ENCODE measurements around the gene CYSLTR2. TPM values are rescaled to one million over a fixed set of nuclear protein-coding genes. Genes with fewer than 3 reads are reported as not detected.
"Not testable (repeated sequence)": the region's sequence is repeated elsewhere in the genome, so short reads cannot be mapped to it uniquely, and the experiment has no call there.

CYSLTR2 gene
- total RNA-seq, 1 experiment from 2014 or later, result not detected

DNA sequence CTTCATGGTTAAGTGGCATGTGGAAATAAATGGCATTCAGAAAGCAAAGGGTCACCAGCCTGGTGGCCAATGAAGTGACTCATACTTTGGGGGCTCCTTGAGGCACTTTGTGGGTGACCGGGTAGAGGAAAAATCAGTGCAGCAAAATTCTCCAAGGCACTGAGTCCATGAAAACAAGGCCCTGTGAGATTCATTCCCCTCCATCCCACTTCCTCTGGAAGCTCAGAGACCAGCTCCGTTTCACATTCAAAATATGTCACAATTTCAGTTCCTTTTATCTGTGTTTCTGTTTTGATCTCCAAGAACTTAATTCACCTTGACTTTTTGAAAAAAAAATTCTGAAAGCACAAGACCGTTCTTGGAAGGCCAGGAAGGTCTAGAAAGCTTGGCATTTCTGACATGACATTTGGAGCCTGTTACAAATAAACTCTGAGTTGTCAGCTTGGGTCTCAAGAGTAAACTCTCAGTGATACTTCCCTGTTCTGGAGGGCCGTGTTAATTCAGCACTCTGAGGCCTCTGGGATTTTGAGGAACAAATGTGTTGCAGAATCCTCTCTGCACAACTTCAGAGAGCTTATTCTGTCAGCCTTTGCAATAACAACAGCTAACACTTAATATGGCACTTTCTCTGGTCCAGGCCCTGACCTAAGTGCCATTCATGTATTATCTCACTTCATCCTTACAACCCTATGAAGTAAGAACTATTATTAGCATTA lies 6.8 kb downstream of the CYSLTR2 start:
- no TSS peak for BruUV-seq (replicated peaks)
- no peak for DNase-seq
- Mint-ChIP-seq H3K4me3 (ENCODE audit: low read depth, unreplicated experiment) (no peak overlapping the region), H3K9me3 (ENCODE audit: low read depth, unreplicated experiment) (peaks cover 2% of the 10 kb centered on the region), H3K27me3 (ENCODE audit: unreplicated experiment) (no peaks in the 10 kb centered on the region), H3K27ac (ENCODE audit: unreplicated experiment) (no peak overlapping the region), H3K36me3 (ENCODE audit: insufficient read depth, unreplicated experiment) (no peaks in the 10 kb centered on the region), H3K4me1 (ENCODE audit: low read depth, unreplicated experiment) (no peaks in the 10 kb centered on the region)
- CTCF ChIA-PET, result no interaction called here
- intact Hi-C loops (cut with micrococcal nuclease; ENCODE audit: unreplicated experiment), result no loop called here
- TF ChIP-seq, protein P1, sequence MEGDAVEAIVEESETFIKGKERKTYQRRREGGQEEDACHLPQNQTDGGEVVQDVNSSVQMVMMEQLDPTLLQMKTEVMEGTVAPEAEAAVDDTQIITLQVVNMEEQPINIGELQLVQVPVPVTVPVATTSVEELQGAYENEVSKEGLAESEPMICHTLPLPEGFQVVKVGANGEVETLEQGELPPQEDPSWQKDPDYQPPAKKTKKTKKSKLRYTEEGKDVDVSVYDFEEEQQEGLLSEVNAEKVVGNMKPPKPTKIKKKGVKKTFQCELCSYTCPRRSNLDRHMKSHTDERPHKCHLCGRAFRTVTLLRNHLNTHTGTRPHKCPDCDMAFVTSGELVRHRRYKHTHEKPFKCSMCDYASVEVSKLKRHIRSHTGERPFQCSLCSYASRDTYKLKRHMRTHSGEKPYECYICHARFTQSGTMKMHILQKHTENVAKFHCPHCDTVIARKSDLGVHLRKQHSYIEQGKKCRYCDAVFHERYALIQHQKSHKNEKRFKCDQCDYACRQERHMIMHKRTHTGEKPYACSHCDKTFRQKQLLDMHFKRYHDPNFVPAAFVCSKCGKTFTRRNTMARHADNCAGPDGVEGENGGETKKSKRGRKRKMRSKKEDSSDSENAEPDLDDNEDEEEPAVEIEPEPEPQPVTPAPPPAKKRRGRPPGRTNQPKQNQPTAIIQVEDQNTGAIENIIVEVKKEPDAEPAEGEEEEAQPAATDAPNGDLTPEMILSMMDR (IDR thresholded peaks at IDR 0.05; ENCODE audit: unreplicated experiment), result no peak

- H3K27ac Mint-ChIP-seq (ENCODE audit: unreplicated experiment), result no peak overlapping the region
- BruUV-seq (replicated peaks), result no TSS peak
- H3K4me3 Mint-ChIP-seq (ENCODE audit: low read depth, unreplicated experiment), result no peak overlapping the region
- TF ChIP-seq, protein P1 (IDR thresholded peaks at IDR 0.05; ENCODE audit: unreplicated experiment), result no peak
- no peaks in the 10 kb centered on the region for H3K4me1 Mint-ChIP-seq (ENCODE audit: low read depth, unreplicated experiment)
- no peaks in the 10 kb centered on the region for H3K27me3 Mint-ChIP-seq (ENCODE audit: unreplicated experiment)
- intact Hi-C loops (cut with micrococcal nuclease; ENCODE audit: unreplicated experiment), result no loop called here
- DNase-seq, result no peak
- CTCF ChIA-PET, result no interaction called here
- H3K36me3 Mint-ChIP-seq (ENCODE audit: insufficient read depth, unreplicated experiment), result no peaks in the 10 kb centered on the region
- H3K9me3 Mint-ChIP-seq (ENCODE audit: low read depth, unreplicated experiment), result peaks cover 3% of the 10 kb centered on the region
Observed at GRCh38 chr13:48661107-48661506, 7.4 kb downstream of the CYSLTR2 start.

GRCh38 chr13:48662226-48662625 lies 8.5 kb downstream of the CYSLTR2 start:
- H3K27me3 Mint-ChIP-seq (ENCODE audit: unreplicated experiment), result no peaks in the 10 kb centered on the region
- H3K4me3 Mint-ChIP-seq (ENCODE audit: low read depth, unreplicated experiment), result no peak overlapping the region
- TF ChIP-seq, protein P1 (IDR thresholded peaks at IDR 0.05; ENCODE audit: unreplicated experiment), result no peak
- BruUV-seq (replicated peaks), result no TSS peak
- H3K27ac Mint-ChIP-seq (ENCODE audit: unreplicated experiment), result no peak overlapping the region
- H3K9me3 Mint-ChIP-seq (ENCODE audit: low read depth, unreplicated experiment), result peaks cover 8% of the 10 kb centered on the region
- H3K4me1 Mint-ChIP-seq (ENCODE audit: low read depth, unreplicated experiment), result no peaks in the 10 kb centered on the region
- no peak for DNase-seq
- CTCF ChIA-PET, result no interaction called here
- intact Hi-C loops (cut with micrococcal nuclease; ENCODE audit: unreplicated experiment), result no loop called here
- H3K36me3 Mint-ChIP-seq (ENCODE audit: insufficient read depth, unreplicated experiment), result no peaks in the 10 kb centered on the region

DNA sequence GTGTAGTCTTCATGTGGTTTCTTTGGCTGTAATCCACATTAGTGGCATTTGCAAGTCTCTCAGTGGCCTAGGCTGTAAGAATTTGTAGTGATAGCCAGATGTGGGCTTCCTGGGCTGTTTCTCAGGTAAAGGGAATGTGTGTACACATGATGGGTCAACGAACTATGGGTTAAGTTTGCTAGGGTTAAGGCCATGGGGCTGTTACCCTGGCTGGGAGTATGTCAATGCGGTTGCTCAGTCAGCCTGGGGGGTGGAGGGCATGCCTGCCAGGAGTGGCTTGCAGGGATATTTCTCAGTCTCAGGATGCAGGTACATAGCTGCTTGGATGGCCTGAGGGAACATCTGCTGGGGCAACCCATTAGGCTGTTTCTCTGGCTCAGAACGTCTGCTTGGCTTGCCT lies 13.4 kb downstream of the CYSLTR2 start:
- CTCF ChIA-PET, result no interaction called here
- TF ChIP-seq, protein P1 (IDR thresholded peaks at IDR 0.05; ENCODE audit: unreplicated experiment), result no peak
- H3K4me3 Mint-ChIP-seq (ENCODE audit: low read depth, unreplicated experiment), result no peak overlapping the region
- no TSS peak for BruUV-seq (replicated peaks)
- H3K9me3 Mint-ChIP-seq (ENCODE audit: low read depth, unreplicated experiment), result peaks cover 10% of the 10 kb centered on the region
- H3K27me3 Mint-ChIP-seq (ENCODE audit: unreplicated experiment), result no peaks in the 10 kb centered on the region
- no peak for DNase-seq
- H3K27ac Mint-ChIP-seq (ENCODE audit: unreplicated experiment), result no peak overlapping the region
- intact Hi-C loops (cut with micrococcal nuclease; ENCODE audit: unreplicated experiment), result no loop called here
- H3K4me1 Mint-ChIP-seq (ENCODE audit: low read depth, unreplicated experiment), result no peaks in the 10 kb centered on the region
- H3K36me3 Mint-ChIP-seq (ENCODE audit: insufficient read depth, unreplicated experiment), result no peaks in the 10 kb centered on the region

DNA sequence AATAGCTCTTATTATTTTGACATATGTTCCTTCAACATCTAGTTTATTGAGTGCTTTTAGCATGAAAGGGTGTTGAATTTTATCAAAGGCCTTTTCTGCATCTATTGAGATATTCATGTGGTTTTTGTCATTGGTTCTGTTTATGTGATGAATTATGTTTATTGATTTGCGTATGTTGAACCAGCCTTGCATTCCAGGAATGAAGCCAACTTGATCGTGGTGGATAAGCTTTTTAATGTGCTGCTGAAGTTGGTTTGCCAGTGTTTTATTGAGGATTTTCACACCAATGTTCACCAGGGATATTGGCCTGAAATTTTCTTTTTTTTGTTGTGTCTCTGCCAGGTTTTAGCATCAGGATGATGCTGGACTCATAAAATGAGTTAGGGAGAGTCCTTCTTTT lies 17.7 kb downstream of the CYSLTR2 start:
- CTCF ChIA-PET; DNase-seq; H3K4me3 Mint-ChIP-seq (ENCODE audit: low read depth, unreplicated experiment); H3K27me3 Mint-ChIP-seq (ENCODE audit: unreplicated experiment); H3K27ac Mint-ChIP-seq (ENCODE audit: unreplicated experiment); H3K36me3 Mint-ChIP-seq (ENCODE audit: insufficient read depth, unreplicated experiment); intact Hi-C loops (cut with micrococcal nuclease; ENCODE audit: unreplicated experiment); H3K9me3 Mint-ChIP-seq (ENCODE audit: low read depth, unreplicated experiment); H3K4me1 Mint-ChIP-seq (ENCODE audit: low read depth, unreplicated experiment); BruUV-seq (replicated peaks): not testable (repeated sequence)

Data from Calu3 (cell line).